ENCODE results near the gene TXN2.
"Not testable (repeated sequence)": the region's sequence is repeated elsewhere in the genome, so short reads cannot be mapped to it uniquely, and the experiment has no call there.

DNA sequence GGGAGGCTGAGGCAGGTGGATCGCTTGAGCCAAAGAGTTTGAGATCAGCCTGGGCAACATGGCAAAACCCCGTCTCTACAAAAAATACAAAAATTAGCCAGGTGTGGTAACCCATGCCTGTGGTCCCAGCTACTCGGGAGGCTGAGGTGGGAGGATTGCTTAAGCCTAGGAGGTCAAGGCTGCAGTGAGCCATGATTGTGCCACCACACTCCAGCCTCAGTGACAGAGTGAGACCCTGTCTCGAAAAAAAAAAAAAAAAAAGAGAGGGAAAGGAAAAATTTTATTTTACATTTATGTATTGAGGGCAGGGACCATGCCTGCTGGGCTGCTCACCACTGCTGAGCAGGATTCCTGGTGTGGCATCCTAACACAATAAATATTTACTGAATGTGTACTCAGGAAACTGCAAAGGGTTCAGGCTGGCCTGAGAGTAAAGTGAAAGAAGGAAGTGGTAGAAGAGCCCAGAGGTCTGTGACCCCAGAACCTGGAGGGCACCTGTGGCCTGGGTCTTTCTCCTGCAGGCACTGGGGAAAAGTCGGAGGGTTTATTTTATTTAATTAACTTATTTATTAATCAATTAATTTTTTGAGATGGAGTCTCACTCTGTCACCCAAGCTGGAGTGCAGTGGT is 28.3 kb downstream of the TXN2 start:
- TF ChIP-seq EZH2 (IDR thresholded peaks at IDR 0.05; ENCODE audit: borderline replicate concordance, low read length), result not testable (repeated sequence)
- TF ChIP-seq, protein P1, sequence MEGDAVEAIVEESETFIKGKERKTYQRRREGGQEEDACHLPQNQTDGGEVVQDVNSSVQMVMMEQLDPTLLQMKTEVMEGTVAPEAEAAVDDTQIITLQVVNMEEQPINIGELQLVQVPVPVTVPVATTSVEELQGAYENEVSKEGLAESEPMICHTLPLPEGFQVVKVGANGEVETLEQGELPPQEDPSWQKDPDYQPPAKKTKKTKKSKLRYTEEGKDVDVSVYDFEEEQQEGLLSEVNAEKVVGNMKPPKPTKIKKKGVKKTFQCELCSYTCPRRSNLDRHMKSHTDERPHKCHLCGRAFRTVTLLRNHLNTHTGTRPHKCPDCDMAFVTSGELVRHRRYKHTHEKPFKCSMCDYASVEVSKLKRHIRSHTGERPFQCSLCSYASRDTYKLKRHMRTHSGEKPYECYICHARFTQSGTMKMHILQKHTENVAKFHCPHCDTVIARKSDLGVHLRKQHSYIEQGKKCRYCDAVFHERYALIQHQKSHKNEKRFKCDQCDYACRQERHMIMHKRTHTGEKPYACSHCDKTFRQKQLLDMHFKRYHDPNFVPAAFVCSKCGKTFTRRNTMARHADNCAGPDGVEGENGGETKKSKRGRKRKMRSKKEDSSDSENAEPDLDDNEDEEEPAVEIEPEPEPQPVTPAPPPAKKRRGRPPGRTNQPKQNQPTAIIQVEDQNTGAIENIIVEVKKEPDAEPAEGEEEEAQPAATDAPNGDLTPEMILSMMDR (conservative IDR thresholded peaks at IDR 0.05 in 1 of 2, IDR thresholded peaks at IDR 0.05 in 1 of 2; ENCODE audit: extremely low read depth in 1 of 2, insufficient read depth in 1 of 2, low read depth in 1 of 2, low read length in 2 of 2), result not testable (repeated sequence)
